ENCODE measurements around the gene DCUN1D5. TPM values are rescaled to one million over a fixed set of nuclear protein-coding genes. Genes with fewer than 3 reads are reported as not detected.

DCUN1D5 gene
- polyA plus RNA-seq, 1 experiment = 62.3 TPM

DNA sequence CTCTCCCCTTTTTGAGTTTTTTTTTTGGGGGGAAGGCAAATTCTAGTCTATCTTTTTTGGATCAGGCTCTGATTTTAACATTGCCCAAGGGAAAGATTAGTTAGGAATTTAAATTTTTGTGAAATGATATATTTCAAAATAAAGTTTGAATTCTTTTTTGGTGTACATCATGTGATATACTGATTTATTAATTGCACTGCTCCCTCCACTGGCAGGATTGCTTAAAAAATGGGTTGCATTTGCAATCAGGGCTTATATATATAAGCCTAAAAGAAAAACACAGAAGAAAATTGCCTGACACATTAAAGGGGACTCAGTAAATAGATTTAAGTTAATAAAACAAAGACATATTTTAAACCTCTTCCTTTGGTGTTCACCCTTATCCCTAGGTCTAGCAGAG is 18.4 kb upstream of the DCUN1D5 start:
- H3K9me3 ChIP-seq (ENCODE audit: control insufficient read depth, insufficient read depth, low read length) = no peaks in the 10 kb centered on the region
- TF ChIP-seq, protein P1, sequence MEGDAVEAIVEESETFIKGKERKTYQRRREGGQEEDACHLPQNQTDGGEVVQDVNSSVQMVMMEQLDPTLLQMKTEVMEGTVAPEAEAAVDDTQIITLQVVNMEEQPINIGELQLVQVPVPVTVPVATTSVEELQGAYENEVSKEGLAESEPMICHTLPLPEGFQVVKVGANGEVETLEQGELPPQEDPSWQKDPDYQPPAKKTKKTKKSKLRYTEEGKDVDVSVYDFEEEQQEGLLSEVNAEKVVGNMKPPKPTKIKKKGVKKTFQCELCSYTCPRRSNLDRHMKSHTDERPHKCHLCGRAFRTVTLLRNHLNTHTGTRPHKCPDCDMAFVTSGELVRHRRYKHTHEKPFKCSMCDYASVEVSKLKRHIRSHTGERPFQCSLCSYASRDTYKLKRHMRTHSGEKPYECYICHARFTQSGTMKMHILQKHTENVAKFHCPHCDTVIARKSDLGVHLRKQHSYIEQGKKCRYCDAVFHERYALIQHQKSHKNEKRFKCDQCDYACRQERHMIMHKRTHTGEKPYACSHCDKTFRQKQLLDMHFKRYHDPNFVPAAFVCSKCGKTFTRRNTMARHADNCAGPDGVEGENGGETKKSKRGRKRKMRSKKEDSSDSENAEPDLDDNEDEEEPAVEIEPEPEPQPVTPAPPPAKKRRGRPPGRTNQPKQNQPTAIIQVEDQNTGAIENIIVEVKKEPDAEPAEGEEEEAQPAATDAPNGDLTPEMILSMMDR (IDR thresholded peaks at IDR 0.05; ENCODE audit: low read depth, low read length) = peak; percentile 46
- POLR2A ChIA-PET = interaction anchor here (0.7 to 1.6 kb wide), 2 partner anchors 19 to 170 kb away, joined by 4 to 28 read pairs; partner anchors contain the start of gene DCUN1D5
- no peak for DNase-seq (ENCODE audit: low read depth, low spot score)
- H3K4me3 ChIP-seq (ENCODE audit: low read depth, low read length) = peak overlapping the region; percentile 86
- H3K27ac ChIP-seq (ENCODE audit: low read depth, low read length) = no peak overlapping the region
- CTCF ChIA-PET = interaction anchor here (0.7 to 1.2 kb wide), 3 partner anchors 10 to 1414 kb away, joined by 4 to 6 read pairs (median 5); no protein-coding TSS in a partner anchor
- H3K27me3 ChIP-seq (ENCODE audit: control insufficient read depth, insufficient read depth, low read length) = no peaks in the 10 kb centered on the region

DNA sequence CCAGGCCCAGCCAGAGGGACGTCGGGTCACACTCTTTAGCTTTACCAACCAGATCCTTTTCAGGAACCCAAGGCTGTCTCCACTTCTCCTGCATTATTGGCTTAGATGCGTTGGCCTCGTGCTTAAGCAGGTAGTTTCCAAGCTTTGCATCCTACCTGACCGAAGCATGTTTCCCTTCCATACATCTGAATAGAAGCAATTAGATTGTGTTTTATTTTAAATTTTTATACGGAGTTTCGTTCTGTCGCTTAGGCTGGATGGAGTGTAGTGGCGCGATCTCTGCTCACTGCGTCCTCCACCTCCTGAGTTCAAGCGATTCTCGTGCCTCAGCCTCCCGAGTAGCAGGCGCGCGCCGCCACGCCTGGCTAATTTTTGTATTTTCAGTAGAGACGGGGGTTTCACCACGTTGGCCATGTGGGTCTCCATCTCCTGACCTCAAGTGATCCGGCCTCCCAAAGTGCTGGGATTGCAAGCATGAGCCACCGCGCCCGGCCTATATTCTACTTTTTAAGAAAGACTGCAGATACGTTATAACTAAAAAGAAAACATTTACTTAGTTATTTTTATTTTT is 17.9 kb upstream of the DCUN1D5 start:
- ChIA-PET POLR2A (interaction anchor here (1.6 kb wide), 1 partner anchor 19 kb away, joined by 28 read pairs; the partner anchor contains the start of gene DCUN1D5), CTCF (interaction anchor here (0.7 to 2.0 kb wide), 19 partner anchors 10 to 491 kb away, joined by 3 to 22 read pairs (median 5); partner anchors contain the start of gene DCUN1D5)
- Histone ChIP-seq H3K9me3 (ENCODE audit: control insufficient read depth, insufficient read depth, low read length) (no peaks in the 10 kb centered on the region), H3K27me3 (ENCODE audit: control insufficient read depth, insufficient read depth, low read length) (no peaks in the 10 kb centered on the region), H3K27ac (ENCODE audit: low read depth, low read length) (peak overlapping the region; percentile 81), H3K4me3 (ENCODE audit: low read depth, low read length) (peak overlapping the region; percentile 86)
- DNase-seq (ENCODE audit: low read depth, low spot score) = no peak
- TF ChIP-seq, protein P1 (IDR thresholded peaks at IDR 0.05; ENCODE audit: low read depth, low read length) = no peak

DNA sequence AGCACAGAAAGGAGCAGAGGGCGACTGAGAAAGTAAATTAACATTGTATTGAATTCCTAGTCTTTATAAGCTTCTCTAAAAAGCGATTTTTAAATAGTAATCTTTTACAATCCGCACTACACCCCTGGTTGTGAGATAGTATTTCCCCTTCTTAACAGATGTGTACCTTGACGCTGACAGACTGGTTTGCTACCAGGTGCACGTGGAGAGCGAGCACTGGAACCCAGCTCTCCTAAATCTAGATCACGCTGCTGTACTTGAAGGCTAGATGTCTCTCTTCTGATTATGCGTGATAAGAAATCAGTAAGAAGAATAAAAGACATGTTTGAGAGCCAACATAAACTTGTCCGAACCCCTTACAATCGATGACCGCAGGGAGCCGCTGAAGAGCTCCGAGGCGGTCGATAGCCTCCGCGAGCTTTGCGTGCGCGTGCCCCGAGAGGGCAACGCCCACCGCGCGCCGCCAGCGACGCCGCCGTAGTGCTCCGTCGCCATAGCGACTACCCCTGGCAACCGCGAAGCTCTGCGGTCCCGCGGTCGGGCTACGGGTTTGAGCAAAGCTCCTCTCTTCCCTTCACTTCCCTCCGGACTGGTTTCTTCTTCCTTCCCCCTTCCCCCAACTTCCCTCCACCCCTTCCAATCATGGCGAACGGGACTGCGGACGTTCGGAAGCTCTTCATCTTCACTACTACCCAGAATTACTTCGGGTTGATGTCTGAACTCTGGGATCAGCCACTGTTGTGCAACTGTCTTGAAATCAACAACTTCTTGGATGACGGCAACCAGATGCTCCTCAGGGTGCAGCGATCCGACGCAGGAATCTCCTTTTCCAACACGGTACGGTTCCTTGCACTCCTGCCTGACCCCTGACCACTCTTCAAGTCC is 17.2 kb upstream of the DCUN1D5 start, which contains the start of gene DYNC2H1:
DYNC2H1 (plus strand) TSS at position 494 of the 885 bp plus-strand sequence; CDS start at position 643, 149 bp downstream.
- Histone ChIP-seq H3K4me3 (ENCODE audit: low read depth, low read length) (peak within 1 kb of the TSS; percentile 86), H3K27ac (ENCODE audit: low read depth, low read length) (peak within 1 kb of the TSS; percentile 81), H3K9me3 (ENCODE audit: control insufficient read depth, insufficient read depth, low read length) (no peaks in the 10 kb centered on the region), H3K27me3 (ENCODE audit: control insufficient read depth, insufficient read depth, low read length) (no peaks in the 10 kb centered on the region)
- DNase-seq (ENCODE audit: low read depth, low spot score) = peak; percentile 86
- ChIA-PET CTCF (interaction anchor here (0.6 to 2.0 kb wide), 26 partner anchors 9 to 492 kb away, joined by 3 to 22 read pairs (median 4); partner anchors contain the start of gene DCUN1D5), POLR2A (interaction anchor here (0.6 to 1.6 kb wide), 2 partner anchors 18 to 349 kb away, joined by 5 to 28 read pairs; partner anchors contain the start of gene DCUN1D5)
- TF ChIP-seq, protein P1 (IDR thresholded peaks at IDR 0.05; ENCODE audit: low read depth, low read length) = peak; percentile 57

DNA sequence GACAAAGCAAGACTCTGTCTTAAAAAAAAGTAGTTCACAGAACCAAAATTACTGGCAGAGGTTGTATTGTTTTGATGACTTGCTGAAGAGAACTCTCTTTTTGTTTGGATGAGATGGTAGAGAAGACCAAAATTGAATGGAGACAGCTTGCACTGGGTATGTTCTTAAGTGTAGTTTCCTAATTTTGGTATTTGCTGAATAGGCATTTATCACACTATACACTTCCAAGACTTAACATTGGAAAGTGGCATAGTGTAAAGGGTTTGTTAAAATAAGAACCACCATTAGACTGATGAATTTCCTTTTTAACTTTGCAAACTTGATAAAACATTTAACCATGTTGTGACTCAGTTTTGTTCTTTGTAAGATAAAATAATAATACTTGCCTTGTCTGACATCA is 5.3 kb upstream of the DCUN1D5 start:
- DNase-seq (ENCODE audit: low read depth, low spot score) = no peak
- ChIA-PET CTCF (interaction anchor here (1.2 kb wide), 1 partner anchor 12 kb away, joined by 5 read pairs; the partner anchor contains the start of gene DYNC2H1), POLR2A (no interaction called here)
- TF ChIP-seq, protein P1 (IDR thresholded peaks at IDR 0.05; ENCODE audit: low read depth, low read length) = no peak
- Histone ChIP-seq H3K4me3 (ENCODE audit: low read depth, low read length) (no peak overlapping the region), H3K9me3 (ENCODE audit: control insufficient read depth, insufficient read depth, low read length) (no peaks in the 10 kb centered on the region), H3K27me3 (ENCODE audit: control insufficient read depth, insufficient read depth, low read length) (no peaks in the 10 kb centered on the region), H3K27ac (ENCODE audit: low read depth, low read length) (no peak overlapping the region)
